ENCODE data around the gene OPA1.

- no peak for TF ChIP-seq CTCF (conservative IDR thresholded peaks at IDR 0.05)
- no peak for TF ChIP-seq ZFX (IDR thresholded peaks at IDR 0.05)
These were observed 37.0 kb downstream of the OPA1 start for GRCh38 chr3:193630005-193630404.

Measured in C4-2B (cell line).